Measurements from ENCODE around the gene SMYD3.

DNA sequence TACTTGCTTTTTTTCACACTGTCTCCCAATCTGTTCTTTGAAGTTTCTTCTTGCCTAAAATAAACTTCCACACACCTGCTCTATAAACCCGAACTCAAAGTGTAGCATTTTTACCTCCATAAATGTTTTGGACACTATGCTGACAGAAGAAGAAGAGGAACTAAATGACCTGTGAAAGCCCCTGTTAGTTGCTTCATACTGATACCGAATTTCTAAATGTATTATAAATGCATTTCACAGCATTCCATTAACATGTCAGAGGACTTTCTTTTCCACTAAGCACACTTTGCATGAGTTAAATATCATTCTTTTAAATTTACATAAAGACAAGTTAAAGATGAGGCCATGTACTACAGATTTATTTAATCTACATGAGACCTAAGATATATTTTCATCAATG, 281.0 kb downstream of the SMYD3 start:
- TF ChIP-seq, protein P1, sequence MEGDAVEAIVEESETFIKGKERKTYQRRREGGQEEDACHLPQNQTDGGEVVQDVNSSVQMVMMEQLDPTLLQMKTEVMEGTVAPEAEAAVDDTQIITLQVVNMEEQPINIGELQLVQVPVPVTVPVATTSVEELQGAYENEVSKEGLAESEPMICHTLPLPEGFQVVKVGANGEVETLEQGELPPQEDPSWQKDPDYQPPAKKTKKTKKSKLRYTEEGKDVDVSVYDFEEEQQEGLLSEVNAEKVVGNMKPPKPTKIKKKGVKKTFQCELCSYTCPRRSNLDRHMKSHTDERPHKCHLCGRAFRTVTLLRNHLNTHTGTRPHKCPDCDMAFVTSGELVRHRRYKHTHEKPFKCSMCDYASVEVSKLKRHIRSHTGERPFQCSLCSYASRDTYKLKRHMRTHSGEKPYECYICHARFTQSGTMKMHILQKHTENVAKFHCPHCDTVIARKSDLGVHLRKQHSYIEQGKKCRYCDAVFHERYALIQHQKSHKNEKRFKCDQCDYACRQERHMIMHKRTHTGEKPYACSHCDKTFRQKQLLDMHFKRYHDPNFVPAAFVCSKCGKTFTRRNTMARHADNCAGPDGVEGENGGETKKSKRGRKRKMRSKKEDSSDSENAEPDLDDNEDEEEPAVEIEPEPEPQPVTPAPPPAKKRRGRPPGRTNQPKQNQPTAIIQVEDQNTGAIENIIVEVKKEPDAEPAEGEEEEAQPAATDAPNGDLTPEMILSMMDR (IDR thresholded peaks at IDR 0.05; ENCODE audit: low read depth, low read length, poor library complexity, severe bottlenecking): no peak
- TF ChIP-seq EZH2phosphoT487 (IDR thresholded peaks at IDR 0.05; ENCODE audit: borderline replicate concordance, low read length): no peak

Data from DOHH2 (cell line).